Measurements from ENCODE around the gene MED13L. TPM values are rescaled to one million over a fixed set of nuclear protein-coding genes. Genes with fewer than 3 reads are reported as not detected.

Gene MED13L
- total and polyA plus RNA-seq, 2 of the 8 experiments (the other 6 are each of a cell fraction or from before 2014, with no cell fraction given) = 15.9 to 51.7 TPM

DNA sequence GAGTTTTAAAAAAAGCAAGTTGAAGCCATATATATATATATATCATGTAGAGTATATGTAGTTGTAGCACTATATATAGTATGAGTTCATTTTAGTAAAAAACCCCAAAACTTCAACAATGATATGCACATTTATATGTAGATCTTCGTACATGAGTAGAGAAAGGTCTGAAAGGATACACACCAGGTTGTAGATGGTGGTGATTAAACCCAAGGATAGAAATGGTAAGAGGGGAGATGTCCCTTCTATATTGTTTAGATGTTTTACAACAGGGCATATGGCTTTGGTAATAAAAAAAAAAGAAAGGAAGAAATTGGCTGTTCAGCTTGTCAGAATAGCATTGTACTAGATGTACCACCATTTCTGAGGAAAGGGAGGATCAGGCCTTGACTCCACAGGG is 31.9 kb upstream of the MED13L start:
- Histone ChIP-seq H3K14ac (ENCODE audit: insufficient read length) (no peak overlapping the region), H3K27me3 (replicated peaks in 1 of 4; ENCODE audit: control insufficient read depth in 3 of 4, extremely low read depth in 1 of 4, insufficient read depth in 3 of 4, low read length in 3 of 4) (no peaks in the 10 kb centered on the region), H2BK5ac (ENCODE audit: low read depth, low read length) (no peak overlapping the region), H4K20me1 (replicated peaks in 1 of 2; ENCODE audit: control insufficient read depth in 1 of 2, insufficient read depth in 2 of 2, low read length in 2 of 2) (no peaks in the 10 kb centered on the region), H4K91ac (replicated peaks; ENCODE audit: insufficient read length, low read length) (no peak overlapping the region), H4K8ac (ENCODE audit: extremely low read depth, insufficient read depth, low read length) (no peak overlapping the region), H2BK20ac (ENCODE audit: low read length) (no peak overlapping the region), H2AK5ac (ENCODE audit: low read depth, low read length) (no peak overlapping the region), H2BK15ac (ENCODE audit: low read length) (no peak overlapping the region), H3K18ac (ENCODE audit: extremely low read depth, low read length) (no peak overlapping the region), H3K56ac (replicated peaks; ENCODE audit: insufficient read length, low read depth, low read length) (no peak overlapping the region), H2AFZ (ENCODE audit: low read length) (no peak overlapping the region), H3K4me2 (ENCODE audit: insufficient read depth in 1 of 2, low read depth in 2 of 2, low read length in 2 of 2) (no peak overlapping the region), H3K4ac (replicated peaks; ENCODE audit: insufficient read length, low read depth, low read length) (no peak overlapping the region), H3K79me2 (ENCODE audit: control insufficient read depth in 1 of 2, insufficient read depth in 2 of 2, low read length in 2 of 2) (no peaks in the 10 kb centered on the region), H3K36me3 (ENCODE audit: control insufficient read depth in 2 of 4, insufficient read depth in 4 of 4, low read length in 3 of 4) (no peaks in the 10 kb centered on the region), H3K79me1 (ENCODE audit: low read depth, low read length) (no peaks in the 10 kb centered on the region), H3K4me3 (ENCODE audit: extremely low read depth in 1 of 4, insufficient read depth in 2 of 4, low read depth in 3 of 4, low read length in 4 of 4) (no peak overlapping the region), H3K27ac (ENCODE audit: low read depth, low read length) (no peak overlapping the region), H3K4me1 (replicated peaks in 1 of 4; ENCODE audit: control insufficient read depth in 3 of 4, insufficient read depth in 4 of 4, low read length in 3 of 4) (no peaks in the 10 kb centered on the region; a peak in 1 of 7 replicates), H3K9ac (replicated peaks in 1 of 4; ENCODE audit: extremely low read depth in 1 of 4, low read depth in 3 of 4, low read length in 3 of 4) (no peak overlapping the region), H3K23me2 (ENCODE audit: low read depth, low read length) (no peaks in the 10 kb centered on the region), H2BK120ac (replicated peaks; ENCODE audit: low read depth, low read length) (no peak overlapping the region), H3K9me3 (ENCODE audit: insufficient read depth in 2 of 2, low read depth in 1 of 2, low read length in 1 of 2) (0 out of 4 replicates have a peak, but pooled peaks cover 0 to 4% of the 10 kb centered on the region in 2 experiments), H4K5ac (ENCODE audit: insufficient read length, low read depth, low read length) (no peak overlapping the region), H3K23ac (ENCODE audit: insufficient read length) (no peak overlapping the region), H2BK12ac (ENCODE audit: low read depth, low read length) (no peak overlapping the region)
- 88% methylated on average over 1 of the region's 1 CpG; no CpG with 5 or more reads in 1 of the 2 experiments for WGBS, 2 experiments (ENCODE audit: extremely low coverage in 1 of 2, insufficient coverage in 1 of 2, insufficient read length in 1 of 2, insufficient replicate concordance in 2 of 2, low coverage in 1 of 2, low lambda C conversion rate in 2 of 2, missing lambda C conversion rate in 1 of 2)
- DNase-seq (ENCODE audit: low read depth in 1 of 2, low spot score in 2 of 2) (no peak), FAIRE-seq (no peak)
- ChIA-PET CTCF (ENCODE audit: partially characterized antibody) (interaction anchor here (0.5 to 1.1 kb wide), 2 partner anchors 48 to 326 kb away, joined by 3 to 4 read pairs; no protein-coding TSS in a partner anchor), POLR2A (ENCODE audit: partially characterized antibody) (interaction anchor here (1.0 kb wide), 1 partner anchor 9 kb away, joined by 6 read pairs; no protein-coding TSS in a partner anchor)
- no peak for TF ChIP-seq NRF1 (IDR thresholded peaks at IDR 0.05; ENCODE audit: low read depth, low read length)
- TF ChIP-seq GABPA (IDR thresholded peaks at IDR 0.05; ENCODE audit: borderline replicate concordance, insufficient read depth, low read length) = no peak
- TF ChIP-seq KDM5A (IDR thresholded peaks at IDR 0.05; ENCODE audit: low read length) = no peak
- TF ChIP-seq CTBP2 (IDR thresholded peaks at IDR 0.05; ENCODE audit: borderline replicate concordance, insufficient read depth, insufficient read length, low read length) = no peak
- no peak for TF ChIP-seq USF2 (IDR thresholded peaks at IDR 0.05; ENCODE audit: low read length)
- TF ChIP-seq SIN3A (conservative IDR thresholded peaks at IDR 0.05 in 1 of 2, IDR thresholded peaks at IDR 0.05 in 1 of 2; ENCODE audit: low read depth in 1 of 2, low read length in 2 of 2) = no peak
- no peak for TF ChIP-seq RNF2 (IDR thresholded peaks at IDR 0.05; ENCODE audit: borderline replicate concordance, low read depth, low read length, missing control alignments, poor library complexity, severe bottlenecking)
- no peak for TF ChIP-seq SUZ12 (IDR thresholded peaks at IDR 0.05; ENCODE audit: low read length)
- no peak for TF ChIP-seq HDAC2 (IDR thresholded peaks at IDR 0.05; ENCODE audit: borderline replicate concordance in 1 of 2, low read depth in 2 of 2, low read length in 2 of 2)
- no peak for TF ChIP-seq RFX5 (IDR thresholded peaks at IDR 0.05; ENCODE audit: borderline replicate concordance, low read depth, low read length)
